Erythroblast (primary cell): ENCODE measurements around the gene KIF6.

Source experiments
- DNase-seq, 2 experiments: peaks; one replicate each; lab custom pipeline; 2025; lab: John Stamatoyannopoulos, UW
- GATA1 ChIP-seq: IDR thresholded peaks from 2 replicates; pipeline ENCODE4 v1.6.1; 2011; ENCODE audit warnings: low read depth, mild to moderate bottlenecking, control low read depth, low read length, moderate library complexity
- POLR2A ChIP-seq: IDR thresholded peaks from 2 replicates; pipeline ENCODE4 v1.6.1; 2011; ENCODE audit warnings: mild to moderate bottlenecking, low read length

The KIF6 gene

DNA sequence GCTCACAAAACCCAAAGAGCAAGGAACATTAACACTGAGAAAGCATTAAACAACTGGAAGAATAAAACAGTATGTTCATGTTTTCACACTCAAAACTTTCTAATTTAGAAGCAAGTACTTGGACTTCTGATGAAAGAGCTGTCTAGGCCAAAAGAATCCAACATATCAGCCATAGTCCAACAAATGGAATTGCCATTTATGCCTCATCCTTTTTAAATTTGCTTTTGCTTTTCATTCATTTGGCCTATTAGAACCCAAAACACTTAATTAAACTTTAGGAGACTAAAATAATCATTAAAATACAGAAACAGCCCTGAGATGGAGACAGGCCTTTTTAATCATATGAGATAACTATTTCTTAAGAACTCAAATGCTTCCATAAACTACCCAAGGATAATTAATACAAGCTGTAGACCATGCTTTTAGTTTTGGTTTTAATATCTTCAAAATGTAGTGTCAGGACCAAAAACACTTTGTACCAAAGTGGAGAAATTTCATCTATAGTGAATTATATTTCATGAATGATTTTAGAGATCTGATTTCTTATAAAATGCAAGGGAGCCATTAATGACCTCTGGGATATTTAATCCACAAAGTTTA, 166.5 kb downstream of the KIF6 start:
- TF ChIP-seq POLR2A (no peak), GATA1 (no peak)
- DNase-seq: no peak

DNA sequence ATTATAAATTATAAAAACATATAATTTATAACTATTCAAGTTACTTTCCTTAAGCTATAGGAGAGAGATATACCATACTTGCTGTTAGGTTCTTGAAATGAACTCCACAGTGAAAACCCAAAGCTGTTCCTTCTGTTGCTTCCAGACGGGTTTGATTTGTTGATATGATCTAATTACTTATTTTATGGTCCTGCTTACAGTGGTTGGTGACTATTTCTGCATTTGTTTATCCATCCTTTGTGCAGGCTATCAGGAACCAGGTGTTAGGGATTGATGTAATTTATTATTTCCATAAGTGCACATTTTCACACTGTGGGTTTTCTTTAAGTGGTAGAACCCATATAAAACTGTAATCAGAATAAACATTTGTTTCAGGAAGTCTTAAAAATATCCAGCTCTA, 167.1 kb downstream of the KIF6 start:
- TF ChIP-seq GATA1 (no peak), POLR2A (no peak)

DNA sequence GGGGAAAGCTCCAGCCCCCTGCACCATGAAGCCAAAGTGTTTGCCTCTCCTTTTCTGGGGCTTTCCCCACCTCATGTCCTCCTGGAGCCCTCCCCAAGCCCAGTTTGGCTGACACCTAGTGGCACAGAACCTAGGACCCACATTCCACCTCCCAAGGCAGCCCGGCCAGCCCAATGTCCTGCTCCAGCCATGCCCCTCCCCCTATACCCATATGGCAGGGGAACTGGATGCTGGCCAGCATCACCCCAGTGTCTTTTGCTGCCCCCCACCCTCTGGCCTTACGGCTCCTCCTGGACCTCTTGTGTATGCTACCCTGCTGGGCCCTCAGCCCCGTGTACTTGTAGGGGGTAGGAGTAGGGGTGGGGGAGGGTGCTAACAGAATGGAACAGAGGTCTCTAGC, 170.1 kb downstream of the KIF6 start:
- no peak for TF ChIP-seq GATA1
- TF ChIP-seq POLR2A: no peak
- no peak for DNase-seq

More for the DNA sequence above, 167.1 kb downstream of the KIF6 start:
- DNase-seq: no peak

DNA sequence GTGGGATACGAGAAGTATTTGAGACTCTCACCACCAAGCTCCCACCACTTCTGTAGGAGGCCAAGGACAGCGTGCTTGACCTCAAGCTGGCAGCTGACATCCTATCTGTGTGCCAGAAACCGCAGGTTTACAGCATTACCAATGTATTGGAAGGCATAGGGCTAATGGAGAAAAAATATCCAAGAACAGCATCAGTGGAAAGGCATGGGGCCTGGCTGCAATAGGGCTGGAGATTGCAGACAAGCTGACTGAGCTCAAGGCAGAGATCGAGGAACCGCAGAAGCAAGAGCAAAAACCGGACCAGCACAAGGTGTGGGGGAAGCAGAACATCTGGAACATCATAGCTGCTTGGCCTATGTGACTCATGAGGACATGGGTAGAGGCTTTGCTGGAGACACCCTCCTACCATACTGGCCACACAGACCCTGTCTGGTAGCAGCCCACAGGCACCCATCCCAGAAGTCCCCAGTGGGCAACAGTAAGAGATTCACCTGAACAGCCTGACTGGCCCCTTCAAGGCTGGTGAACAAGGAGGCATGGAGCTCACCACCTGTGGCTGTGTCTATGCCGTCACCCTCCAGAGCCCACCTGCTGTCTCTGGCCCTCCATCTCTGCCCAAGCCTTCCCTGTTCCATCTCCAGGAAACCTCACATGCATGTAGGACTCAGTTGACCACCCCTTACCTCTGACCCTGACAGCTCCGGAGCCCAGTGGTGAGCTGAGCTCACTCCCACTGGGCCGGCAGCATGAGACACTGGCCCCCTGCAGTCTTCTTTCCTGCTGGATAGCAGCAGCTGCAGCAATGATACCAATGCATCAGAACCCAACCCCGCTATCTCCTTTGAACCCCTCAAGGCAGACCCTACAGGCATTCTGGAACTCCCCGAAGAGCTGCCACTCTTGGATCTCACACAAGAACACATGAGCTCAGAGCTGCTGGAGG, 171.1 kb downstream of the KIF6 start:
- TF ChIP-seq GATA1 (no peak), POLR2A (no peak)
- DNase-seq: no peak

DNA sequence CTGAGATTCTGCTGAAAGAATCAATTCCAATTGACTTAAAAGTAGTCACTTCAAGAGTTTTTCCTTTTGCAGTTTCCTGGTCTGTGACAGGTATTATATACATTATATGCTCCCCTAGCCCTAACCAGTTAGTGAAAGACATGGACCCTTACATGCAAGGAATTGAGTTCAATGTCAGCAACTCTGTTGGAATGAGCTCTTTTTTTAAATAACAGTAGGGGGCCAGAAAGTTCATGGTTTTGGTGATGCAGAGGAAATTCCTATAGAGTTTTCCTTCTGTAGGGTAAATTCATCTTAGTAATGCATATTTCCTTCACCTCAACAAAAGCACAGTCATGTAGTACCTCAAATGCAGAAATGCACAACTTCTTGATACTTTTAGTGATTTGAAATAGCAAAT, 172.2 kb downstream of the KIF6 start:
- TF ChIP-seq GATA1: no peak
- no peak for DNase-seq

DNA sequence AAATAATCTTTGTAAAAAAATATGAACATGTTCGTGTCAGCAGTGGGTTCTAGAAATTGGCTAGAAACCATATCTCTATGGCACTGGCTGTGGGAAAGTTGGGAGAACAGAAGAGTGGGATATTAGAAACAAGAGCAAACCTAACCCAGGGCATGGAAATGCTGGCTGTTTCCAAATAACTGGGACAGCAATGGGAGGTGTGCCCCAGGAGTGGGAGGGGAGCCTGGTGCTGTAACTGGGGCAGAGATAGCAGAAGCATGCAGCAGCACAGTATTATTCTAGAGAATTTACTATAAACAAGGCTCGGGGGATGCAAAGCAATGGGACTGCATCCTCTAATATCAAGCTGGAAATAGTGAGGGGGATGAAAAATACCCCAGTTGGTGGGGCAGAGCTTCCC, 175.0 kb downstream of the KIF6 start:
- DNase-seq: no peak
- no peak for TF ChIP-seq POLR2A
- no peak for TF ChIP-seq GATA1

DNA sequence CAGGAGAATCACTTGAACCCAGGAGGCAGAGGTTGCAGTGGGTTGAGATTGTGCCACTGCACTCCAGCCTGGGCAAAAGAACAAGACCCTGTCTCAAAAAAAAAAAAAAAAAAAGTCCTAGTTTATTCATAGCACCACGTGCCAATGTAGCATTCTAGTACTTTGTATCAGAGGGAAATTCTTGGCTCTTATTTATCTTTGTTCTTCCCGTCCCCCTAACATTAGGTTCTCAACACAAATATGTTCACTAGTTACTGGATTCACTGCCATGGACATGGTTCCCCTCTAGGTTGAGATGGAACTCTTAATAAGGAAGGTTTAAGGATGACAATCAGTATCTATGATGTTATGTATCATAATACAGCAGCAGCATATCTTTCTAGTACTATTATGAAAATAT, 178.5 kb downstream of the KIF6 start:
- no peak for DNase-seq
- no peak for TF ChIP-seq POLR2A
- no peak for TF ChIP-seq GATA1

DNA sequence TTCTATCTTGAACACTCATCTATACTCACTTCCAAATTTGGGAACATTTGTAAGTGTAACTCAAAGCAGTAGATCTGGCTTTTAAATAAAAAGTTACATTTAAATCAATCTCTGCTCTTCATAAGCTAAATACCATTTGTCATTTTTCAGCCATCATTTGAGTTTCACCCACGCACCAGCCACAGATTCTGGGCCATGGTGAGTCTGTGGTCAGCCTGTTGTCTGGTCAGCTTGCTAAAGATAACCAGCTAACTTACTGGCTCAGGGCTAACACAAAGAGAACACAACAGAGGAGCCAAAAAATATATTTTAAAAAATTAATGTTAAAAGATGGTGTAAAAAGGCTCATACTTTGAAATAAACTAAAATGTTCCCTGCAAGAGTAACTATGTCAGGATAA, 181.3 kb downstream of the KIF6 start:
- TF ChIP-seq GATA1: no peak
- TF ChIP-seq POLR2A: no peak
- DNase-seq: no peak

DNA sequence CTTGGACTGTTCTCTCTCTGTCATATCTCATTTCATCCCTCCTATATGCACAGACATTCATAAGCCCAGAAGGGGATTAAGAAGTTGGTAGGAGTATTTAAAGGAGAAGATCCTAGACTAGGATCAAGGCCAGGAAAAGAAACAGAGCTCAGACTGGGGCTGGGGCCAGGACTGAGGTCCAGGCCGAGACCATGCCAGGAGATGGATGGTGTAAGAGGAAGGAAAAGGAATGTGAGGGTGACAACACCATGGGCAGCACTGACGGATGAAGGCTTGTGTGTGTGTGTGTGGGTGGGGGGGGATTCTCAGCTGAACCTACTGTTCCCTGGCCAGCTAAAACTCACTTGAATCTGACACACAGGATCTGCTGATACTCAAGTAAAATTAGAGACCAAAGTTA, 182.1 kb downstream of the KIF6 start:
- no peak for DNase-seq
- TF ChIP-seq GATA1: no peak
- no peak for TF ChIP-seq POLR2A

DNA sequence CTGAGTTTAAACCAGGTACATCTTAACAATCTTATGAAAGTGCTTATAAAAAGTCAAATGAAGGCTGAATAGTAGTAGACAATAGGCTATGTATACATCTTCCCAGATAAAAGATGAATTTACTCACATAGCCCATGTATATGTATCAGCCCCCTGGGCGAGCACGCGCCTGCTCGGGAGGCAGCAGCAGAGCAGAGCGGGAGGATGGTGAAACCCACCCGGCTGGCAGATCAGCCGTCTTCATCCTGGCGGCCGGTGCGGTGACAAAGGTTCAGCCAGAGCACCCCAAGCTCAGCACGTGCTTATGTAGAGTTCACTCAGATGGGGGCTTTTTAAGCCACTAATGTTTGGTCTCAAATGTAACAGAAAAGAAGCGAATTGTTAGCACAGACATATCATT, 184.8 kb downstream of the KIF6 start:
- no peak for DNase-seq

DNA sequence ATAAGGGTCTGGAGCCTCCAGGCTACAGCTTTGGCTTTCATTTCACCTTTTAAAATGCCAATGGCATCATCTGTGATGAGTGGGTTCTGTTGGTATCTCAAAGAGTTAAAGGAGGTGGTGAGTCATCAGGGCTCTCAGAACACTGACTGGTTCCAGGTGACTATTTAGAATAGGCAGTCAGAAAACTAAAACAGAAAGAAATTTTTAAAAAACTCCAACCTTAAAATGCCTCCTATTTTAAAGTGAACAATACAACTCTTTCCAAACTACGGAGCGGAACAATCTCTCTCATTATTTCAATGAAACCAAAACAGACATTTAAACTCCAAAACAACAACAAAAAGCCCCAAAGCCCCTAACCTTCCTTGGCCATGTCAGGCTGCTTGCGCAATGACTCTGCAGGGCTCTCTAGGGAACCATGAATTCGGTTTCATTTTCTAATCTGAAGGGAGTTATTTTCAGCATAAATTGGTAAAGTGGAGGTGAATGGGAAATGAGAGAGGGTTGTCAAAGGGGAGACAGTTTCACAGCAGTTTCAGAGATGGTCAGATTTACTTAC, 194.9 kb downstream of the KIF6 start:
- no peak for DNase-seq
- TF ChIP-seq GATA1: no peak
- no peak for TF ChIP-seq POLR2A

More for the DNA sequence above, 184.8 kb downstream of the KIF6 start:
- no peak for TF ChIP-seq POLR2A
- no peak for TF ChIP-seq GATA1

DNA sequence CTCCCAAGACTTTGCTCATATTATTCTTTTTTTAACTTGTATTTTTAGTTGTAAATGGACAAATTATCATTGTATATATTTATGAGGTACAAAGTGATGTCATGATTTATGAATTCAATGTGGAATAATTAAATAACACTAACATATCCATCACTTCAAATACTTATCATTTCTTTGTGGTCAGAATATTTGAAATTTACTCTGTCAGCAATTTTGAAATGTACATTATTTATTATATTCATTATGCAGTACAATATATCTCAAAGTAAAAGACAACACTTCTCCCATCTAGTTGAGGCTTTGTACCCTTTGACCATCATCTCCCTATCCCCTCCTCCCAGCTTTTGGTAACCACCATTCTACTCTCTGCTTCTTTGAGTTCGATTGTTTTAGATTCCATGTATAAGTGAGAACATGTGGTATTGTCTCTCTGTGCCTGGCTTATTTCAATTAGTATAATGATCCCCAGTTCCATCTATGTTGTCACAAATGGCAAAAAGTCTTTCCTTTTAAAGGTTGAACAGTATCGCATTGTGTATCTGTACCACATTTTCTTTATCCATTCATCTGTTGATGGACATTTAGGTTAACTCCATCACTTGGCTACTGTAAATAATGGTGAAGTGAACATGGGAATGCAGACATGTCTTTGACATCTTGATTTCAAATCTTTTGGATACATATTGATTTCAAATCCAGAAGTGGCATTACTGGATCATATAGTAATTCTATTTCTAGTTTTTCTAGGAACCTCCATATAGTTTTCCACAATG, 197.2 kb downstream of the KIF6 start:
- DNase-seq: no peak
- TF ChIP-seq GATA1 (no peak), POLR2A (no peak)

DNA sequence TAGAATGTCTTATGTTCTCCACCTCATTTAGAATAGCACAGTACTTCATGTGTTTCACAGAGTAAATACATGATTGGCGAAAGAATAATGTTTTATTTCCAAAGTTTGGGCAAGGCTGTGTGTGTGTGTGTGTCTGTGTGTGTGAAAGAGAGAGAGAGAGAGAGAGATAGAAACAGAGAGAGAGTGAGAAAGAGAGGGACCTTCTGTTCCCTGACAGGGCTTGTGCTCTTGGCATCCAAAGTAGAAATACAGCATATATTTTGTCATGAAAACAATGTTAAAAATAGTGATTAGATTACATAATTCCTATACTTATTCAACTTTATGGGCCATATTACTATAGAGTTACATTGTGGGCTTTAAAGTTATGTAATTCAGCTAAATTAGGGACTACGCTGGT, 201.2 kb downstream of the KIF6 start:
- TF ChIP-seq GATA1: no peak
- TF ChIP-seq POLR2A: no peak

DNA sequence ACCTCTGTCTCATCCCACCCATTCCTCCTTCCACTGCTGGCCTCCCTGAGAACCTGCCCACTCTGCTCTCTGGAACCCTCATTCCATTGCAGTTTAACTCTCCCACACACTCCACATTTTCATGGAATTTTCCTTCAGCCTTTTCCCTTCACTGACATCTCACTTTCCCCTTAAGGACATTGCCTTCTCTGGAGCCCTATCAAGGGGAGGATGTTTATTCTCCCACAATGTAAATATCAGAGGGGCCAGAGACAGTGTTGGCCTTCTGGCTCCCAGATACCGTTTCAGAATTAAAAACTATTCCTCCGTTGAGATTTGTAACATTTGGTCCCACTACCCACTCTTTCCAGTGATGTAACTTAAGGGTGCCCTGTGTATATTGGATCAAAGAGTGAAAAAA, 203.2 kb downstream of the KIF6 start:
- TF ChIP-seq GATA1 (no peak), POLR2A (no peak)
- no peak for DNase-seq

More for the DNA sequence above, 201.2 kb downstream of the KIF6 start:
- no peak for DNase-seq
